Measurements from ENCODE around the gene DHRS1.

DHRS1 gene

DNA sequence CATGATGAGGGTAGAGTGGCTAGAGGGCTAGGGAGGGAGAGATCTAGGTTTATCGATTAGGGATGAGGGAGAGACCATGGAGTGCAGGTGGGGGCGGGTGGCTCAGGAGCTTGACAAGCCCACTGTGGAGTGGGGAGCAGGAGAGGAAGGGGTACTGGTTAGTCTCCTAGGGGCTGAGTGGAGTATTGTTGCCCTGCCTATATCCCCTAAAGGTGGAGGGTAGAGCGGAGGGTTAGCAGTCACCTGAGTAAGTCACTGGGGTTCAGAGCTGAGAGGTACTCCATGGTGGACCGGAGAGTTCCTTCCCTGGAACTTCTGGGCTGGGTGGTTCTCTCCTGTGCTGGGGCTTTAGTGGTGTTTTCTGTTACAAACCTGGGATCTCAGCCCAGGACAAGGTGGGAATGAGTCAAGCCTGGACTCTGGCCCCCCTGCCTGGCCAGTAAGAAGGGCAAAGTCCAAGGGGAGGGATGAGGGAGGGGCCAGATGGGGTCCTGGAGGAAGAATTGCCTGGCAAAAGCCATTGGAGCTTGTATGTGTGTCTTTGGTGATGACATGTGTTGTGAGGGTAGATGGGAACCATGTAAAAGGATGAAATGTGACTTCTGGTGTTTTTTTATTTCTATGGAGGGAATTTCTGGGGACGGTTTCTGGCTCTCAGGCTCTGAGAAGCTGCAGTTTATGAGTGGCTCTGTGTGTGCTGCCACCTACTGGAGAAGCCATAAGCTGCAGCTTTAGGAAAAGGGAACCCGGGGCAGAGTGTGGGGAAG lies 8.2 kb upstream of the DHRS1 start, which contains the start of gene CIDEB:
TSS of gene CIDEB (minus strand) at position 403 of the 767 bp plus-strand sequence. CDS start at position 284, 119 bp downstream.
- ATAC-seq: no peak
- H3K4me1 Mint-ChIP-seq: peaks cover 53% of the 10 kb centered on the region
- H3K4me3 Mint-ChIP-seq: peak within 1 kb of the TSS; percentile 13

DNA sequence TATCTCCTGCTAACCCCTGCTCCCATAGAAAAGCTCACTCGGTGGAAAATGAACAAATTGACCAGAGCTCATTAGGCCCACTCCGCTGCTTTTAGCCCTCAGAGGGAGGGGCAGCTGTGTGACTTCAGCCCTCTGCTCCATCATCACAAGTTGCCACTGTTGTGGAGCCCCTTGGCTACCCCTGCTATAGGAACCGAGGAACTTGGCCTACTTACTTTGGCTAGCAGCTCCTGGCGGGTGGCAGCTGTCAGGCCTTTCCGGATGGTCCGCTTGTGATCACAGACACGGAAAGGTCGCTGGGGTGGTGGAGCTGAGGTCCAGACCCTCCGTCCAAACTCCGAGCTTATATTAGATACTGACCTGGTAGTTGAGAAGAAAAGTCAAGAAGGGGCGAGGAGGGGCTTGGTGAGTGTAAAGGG lies 7.6 kb upstream of the DHRS1 start:
- H3K4me3 Mint-ChIP-seq: no peak overlapping the region
- no peak for DNase-seq (ENCODE audit: low spot score in 2 of 2)
- H3K36me3 Mint-ChIP-seq: peaks cover 77% of the 10 kb centered on the region
- H3K4me1 Mint-ChIP-seq: peaks cover 49% of the 10 kb centered on the region
- no peak for ATAC-seq
- H3K9me3 Mint-ChIP-seq: no peaks in the 10 kb centered on the region
- H3K27ac Mint-ChIP-seq: peak overlapping the region; percentile 69

More for the DNA sequence above, 8.2 kb upstream of the DHRS1 start, which contains the start of gene CIDEB:
- Mint-ChIP-seq H3K9me3 (no peaks in the 10 kb centered on the region), H3K27ac (peak within 1 kb of the TSS; percentile 84), H3K36me3 (peaks cover 75% of the 10 kb centered on the region)
- DNase-seq (ENCODE audit: low spot score in 2 of 2): peak in 1 of 2 donors; percentile 76

DNA sequence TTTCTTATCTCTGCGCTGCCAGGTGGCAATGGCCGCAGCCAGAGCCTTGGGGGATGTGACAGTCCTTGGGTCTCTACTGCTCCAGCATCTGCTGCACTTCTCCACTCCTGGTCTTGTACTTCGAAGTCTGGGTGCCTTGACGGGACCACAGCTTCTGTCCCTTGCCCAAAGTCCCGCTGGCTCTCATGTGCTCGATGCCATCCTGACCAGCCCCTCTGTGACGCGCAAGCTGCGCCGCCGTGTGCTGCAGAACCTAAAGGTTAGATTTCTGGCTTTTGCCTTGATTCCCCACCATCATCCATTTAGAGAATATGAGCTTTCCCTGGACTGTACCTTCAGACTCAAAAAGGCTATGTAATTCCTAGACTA lies 4.4 kb upstream of the DHRS1 start:
- Mint-ChIP-seq H3K4me1 (peaks cover 48% of the 10 kb centered on the region), H3K9me3 (no peaks in the 10 kb centered on the region), H3K27ac (no peak overlapping the region), H3K4me3 (no peak overlapping the region), H3K36me3 (peaks cover 92% of the 10 kb centered on the region)
- ATAC-seq: no peak
- no peak for DNase-seq (ENCODE audit: low spot score in 2 of 2)

DNA sequence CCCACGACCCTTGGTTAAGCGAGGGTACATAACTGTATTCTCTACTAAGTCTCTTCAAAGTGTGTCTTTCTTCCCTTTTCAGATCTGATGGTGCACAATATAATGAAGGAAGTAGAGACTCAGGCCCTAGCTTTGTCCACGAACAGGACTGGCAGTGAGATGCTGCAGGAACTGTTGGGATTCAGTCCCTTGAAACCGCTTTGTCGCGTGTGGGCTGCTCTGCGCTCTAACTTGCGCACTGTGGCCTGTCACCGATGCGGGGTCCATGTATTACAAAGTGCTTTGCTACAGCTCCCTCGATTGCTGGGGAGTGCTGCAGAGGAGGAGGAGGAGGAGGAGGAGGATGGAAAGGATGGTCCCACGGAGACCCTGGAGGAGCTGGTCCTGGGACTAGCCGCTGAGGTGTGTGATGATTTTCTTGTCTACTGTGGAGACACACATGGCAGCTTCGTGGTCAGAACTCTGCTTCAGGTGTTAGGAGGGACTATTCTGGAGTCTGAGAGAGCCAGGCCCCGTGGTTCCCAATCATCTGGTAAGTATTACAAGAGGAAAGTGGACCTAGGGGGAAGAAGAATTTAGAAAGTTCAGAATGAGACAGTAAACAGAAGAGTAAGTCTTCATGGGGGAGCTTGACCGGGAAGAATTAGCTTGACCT lies 873 bp upstream of the DHRS1 start:
- DNase-seq (ENCODE audit: low spot score in 2 of 2) (no peak), ATAC-seq (no peak)
- Mint-ChIP-seq H3K4me3 (peak overlapping the region; percentile 87), H3K4me1 (peaks cover 59% of the 10 kb centered on the region), H3K36me3 (peaks cover 76% of the 10 kb centered on the region), H3K9me3 (no peaks in the 10 kb centered on the region), H3K27ac (peak overlapping the region; percentile 91)

DNA sequence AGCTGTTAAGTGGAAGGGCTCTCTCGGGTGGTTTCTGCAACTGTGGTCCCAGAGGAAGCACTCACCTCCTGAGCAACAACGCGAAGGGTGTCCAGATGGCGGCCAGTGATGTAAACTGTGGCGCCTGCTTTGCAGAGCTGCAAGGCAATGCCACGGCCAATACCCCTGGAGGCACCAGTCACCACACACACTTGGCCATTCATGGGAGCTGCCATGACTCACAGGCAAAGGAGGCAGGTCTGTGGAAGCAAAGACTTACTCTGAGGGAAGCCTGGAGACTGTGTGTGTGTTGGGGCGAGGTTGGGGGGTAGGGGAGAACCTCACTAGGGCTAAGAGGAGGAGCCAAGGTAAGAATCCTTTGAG lies 707 bp downstream of the DHRS1 start:
- DNase-seq (ENCODE audit: low spot score in 2 of 2) (no peak), ATAC-seq (peak; percentile 9)
- peak overlapping the region; percentile 91 for H3K27ac Mint-ChIP-seq

DNA sequence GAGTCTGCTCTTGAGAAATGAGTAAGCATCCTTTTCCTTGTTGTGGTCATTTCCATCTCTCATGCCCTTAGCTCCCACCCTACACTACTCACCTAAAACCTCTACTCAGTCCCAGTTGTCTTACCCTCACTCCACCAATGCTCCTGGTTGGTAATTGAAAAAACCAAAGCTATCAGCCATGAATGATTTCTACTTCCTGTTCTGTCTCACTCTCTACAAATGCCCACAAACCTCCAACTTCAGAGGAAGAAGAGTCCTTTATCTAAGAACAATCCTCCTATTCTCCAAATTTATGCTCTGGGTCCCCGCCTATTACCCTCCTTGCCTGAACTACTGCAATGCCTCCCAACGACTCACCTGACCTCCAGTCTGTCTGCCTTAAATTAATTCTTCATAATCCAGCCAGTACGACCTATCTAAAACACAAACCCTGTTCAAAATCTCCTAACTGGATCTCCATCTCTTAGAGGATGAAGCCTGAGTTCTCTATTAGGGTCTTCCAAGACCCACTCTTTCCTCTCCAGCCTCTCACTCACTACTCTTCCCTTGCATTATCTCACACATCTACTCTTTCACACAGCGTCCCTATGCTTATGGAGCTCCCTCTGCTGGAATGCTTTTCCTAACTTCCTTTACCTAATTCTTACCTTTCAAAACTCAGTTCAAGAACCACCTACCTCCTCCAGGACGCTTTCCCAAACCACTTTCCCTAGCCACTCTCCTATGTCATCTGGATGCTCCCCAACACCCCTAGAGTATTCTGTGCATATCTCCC lies 2.2 kb downstream of the DHRS1 start:
- H3K4me1 Mint-ChIP-seq: peaks cover 53% of the 10 kb centered on the region
- H3K4me3 Mint-ChIP-seq: peak overlapping the region; percentile 2
- ATAC-seq (peak; percentile 40), DNase-seq (ENCODE audit: low spot score in 2 of 2) (no peak)
- H3K9me3 Mint-ChIP-seq: no peaks in the 10 kb centered on the region
- peaks cover 66% of the 10 kb centered on the region for H3K36me3 Mint-ChIP-seq
- peak overlapping the region; percentile 43 for H3K27ac Mint-ChIP-seq

More for the DNA sequence above, 707 bp downstream of the DHRS1 start:
- H3K9me3 Mint-ChIP-seq: no peaks in the 10 kb centered on the region
- H3K4me1 Mint-ChIP-seq: peaks cover 53% of the 10 kb centered on the region
- H3K4me3 Mint-ChIP-seq: peak overlapping the region; percentile 87
- peaks cover 75% of the 10 kb centered on the region for H3K36me3 Mint-ChIP-seq

DNA sequence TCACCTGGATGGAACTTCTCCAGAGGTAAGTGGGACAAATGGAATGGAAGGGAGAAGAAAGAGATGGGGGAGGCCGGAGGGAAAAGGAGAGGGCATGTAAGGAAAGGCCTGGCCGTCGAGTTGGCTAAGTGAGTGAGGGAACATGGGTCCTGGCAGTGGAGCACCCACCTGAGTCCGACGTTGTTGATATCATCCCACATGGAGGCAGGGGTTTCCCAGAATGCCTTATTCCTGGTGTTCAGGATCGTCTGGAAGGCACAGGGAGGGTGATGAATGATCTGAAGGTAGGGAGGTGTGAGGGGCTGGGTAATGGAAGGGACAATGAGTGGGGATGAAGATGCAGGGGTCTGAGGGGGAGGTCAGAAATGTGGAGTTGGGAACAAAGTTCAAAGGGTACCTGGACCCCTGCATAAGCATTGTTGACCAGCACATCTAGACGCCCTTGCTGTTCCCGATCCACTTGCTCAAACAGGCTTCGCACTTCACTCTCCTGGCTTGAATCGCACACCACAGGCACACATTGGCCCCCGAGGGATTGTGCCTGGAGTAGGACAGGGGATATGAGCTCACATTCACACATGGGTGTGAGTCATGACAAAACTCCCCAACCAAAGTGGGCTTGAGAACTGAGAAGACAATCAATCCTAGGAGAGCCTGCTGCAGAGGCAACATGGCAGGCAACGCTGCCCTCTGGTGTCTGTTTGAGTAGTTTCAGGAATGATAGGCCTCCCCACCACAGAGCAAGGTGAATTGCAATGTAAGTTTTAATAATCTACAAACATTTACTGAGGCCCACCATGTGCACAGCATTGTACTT lies 3.0 kb downstream of the DHRS1 start:
- peaks cover 50% of the 10 kb centered on the region for H3K4me1 Mint-ChIP-seq
- DNase-seq (ENCODE audit: low spot score in 2 of 2): peak; percentile 42 to 76
- H3K9me3 Mint-ChIP-seq: no peaks in the 10 kb centered on the region
- H3K27ac Mint-ChIP-seq: peak overlapping the region; percentile 43
- peaks cover 66% of the 10 kb centered on the region for H3K36me3 Mint-ChIP-seq
- peak overlapping the region; percentile 10 for H3K4me3 Mint-ChIP-seq
- peak; percentile 89 for ATAC-seq

DNA sequence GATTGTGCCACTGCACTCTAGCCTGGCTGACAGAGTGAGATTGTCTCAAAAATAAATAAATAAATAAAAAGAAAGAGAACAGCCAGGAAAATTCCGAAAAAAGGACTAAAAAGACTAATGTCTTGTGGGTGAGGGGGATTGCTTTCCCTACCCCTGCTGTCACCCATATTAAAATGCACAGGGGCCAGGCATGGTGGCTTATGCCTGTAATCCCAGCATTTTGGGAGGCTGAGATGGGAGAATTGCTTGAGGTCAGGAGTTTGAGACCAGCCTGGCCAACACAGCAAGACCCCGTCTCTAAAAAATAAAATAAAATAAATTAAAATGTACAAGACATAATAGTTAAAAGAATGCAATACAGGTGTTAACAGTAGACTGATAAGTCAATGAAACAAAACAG lies 6.1 kb downstream of the DHRS1 start:
- no peaks in the 10 kb centered on the region for H3K9me3 Mint-ChIP-seq
- DNase-seq (ENCODE audit: low spot score in 2 of 2) (no peak), ATAC-seq (no peak)
- no peak overlapping the region for H3K4me3 Mint-ChIP-seq
- peaks cover 48% of the 10 kb centered on the region for H3K4me1 Mint-ChIP-seq
- peaks cover 65% of the 10 kb centered on the region for H3K36me3 Mint-ChIP-seq
- no peak overlapping the region for H3K27ac Mint-ChIP-seq

DNA sequence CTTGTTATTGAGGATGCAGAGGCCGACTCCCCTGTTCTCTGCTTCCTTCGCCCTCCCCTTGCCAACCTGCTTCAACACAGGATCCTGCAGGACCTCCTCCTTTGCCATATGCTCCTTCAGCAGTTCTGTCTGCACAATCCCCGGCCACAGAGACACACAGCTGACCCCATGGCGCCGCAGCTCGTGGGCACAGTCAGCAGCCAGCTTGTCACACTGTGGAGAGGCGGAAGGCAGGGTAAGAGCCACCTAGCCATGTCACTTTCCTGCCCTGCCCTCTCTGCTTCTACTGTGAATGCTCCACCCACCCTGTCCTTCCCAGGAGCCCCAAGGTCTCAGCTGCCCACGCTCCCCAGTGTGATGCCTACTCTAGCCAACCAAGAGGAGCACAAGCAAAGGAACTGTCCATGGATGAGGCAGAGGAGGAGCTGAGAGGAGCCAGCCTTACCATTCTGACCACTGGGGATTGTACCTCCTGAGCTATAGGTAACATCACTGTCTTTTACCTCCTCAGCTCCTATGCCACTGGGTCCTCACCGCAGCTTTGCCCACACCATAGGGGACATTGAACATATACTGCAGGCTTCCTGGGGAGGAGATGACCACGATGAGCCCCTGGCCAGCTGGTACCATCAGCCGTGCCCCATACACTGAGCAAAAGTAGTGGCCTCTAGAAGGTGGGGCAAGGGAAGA lies 7.3 kb downstream of the DHRS1 start:
- peaks cover 65% of the 10 kb centered on the region for H3K36me3 Mint-ChIP-seq
- H3K27ac Mint-ChIP-seq: peak overlapping the region; percentile 60
- H3K9me3 Mint-ChIP-seq: no peaks in the 10 kb centered on the region
- DNase-seq (ENCODE audit: low spot score in 2 of 2) (no peak), ATAC-seq (no peak)
- H3K4me3 Mint-ChIP-seq: no peak overlapping the region
- peaks cover 40% of the 10 kb centered on the region for H3K4me1 Mint-ChIP-seq

DNA sequence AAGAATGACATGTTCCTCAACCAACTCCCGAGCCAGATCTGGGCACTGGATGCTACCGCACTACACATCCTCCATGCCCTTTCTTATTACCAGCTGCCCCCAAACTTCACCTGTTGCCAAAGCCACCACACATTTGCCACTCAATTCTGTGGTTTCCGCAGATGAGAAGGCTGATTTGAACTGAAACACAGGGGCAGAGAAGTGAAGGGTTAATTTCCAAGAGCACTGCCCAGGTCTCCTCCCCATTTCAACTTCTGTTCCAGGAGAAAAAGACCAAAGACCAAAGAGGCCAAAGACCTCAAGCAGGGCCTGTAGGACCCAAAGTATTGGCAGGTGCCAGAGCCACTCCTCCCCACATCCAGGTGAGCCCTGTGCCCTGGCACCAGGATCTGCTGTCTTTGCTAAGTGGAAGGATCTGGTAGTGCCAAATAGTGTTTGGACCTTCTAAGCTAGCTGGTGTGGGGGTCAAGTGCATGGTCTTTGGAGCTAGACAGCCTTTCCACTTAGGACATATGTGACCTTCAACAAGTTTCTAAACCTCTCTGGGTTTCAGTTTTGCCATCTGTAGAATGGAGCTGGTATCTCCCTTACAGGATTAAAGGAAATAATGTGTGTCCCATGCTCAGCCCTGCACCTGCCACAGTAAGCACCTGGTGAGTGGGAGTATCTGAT lies 8.0 kb downstream of the DHRS1 start:
- Mint-ChIP-seq H3K9me3 (no peaks in the 10 kb centered on the region), H3K27ac (no peak overlapping the region), H3K4me3 (no peak overlapping the region), H3K4me1 (peaks cover 34% of the 10 kb centered on the region), H3K36me3 (peaks cover 60% of the 10 kb centered on the region)
- ATAC-seq (no peak), DNase-seq (ENCODE audit: low spot score in 2 of 2) (no peak)

DNA sequence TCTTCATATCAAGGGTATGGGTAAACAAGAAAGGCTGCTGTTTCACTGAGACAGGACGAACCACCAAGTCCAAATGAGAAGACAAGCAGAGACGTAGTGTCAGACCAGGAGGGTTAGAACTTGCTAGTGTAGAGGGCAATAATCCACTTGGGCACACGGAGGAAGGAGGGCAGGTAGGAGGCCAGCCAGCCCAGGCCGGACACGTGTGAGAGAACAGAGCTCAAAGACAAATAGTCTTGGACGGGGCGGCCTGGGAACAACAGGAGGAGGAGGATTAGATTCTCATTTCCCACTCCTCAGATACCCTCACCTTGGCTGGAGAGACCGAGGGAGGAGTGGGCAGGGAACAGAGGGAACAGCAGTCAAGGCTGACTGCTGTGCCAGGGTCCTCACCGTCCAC lies 8.8 kb downstream of the DHRS1 start:
- no peak for DNase-seq (ENCODE audit: low spot score in 2 of 2)
- no peak for ATAC-seq
- Mint-ChIP-seq H3K36me3 (peaks cover 51% of the 10 kb centered on the region), H3K27ac (no peak overlapping the region), H3K4me3 (no peak overlapping the region), H3K4me1 (peaks cover 29% of the 10 kb centered on the region), H3K9me3 (no peaks in the 10 kb centered on the region)

DNA sequence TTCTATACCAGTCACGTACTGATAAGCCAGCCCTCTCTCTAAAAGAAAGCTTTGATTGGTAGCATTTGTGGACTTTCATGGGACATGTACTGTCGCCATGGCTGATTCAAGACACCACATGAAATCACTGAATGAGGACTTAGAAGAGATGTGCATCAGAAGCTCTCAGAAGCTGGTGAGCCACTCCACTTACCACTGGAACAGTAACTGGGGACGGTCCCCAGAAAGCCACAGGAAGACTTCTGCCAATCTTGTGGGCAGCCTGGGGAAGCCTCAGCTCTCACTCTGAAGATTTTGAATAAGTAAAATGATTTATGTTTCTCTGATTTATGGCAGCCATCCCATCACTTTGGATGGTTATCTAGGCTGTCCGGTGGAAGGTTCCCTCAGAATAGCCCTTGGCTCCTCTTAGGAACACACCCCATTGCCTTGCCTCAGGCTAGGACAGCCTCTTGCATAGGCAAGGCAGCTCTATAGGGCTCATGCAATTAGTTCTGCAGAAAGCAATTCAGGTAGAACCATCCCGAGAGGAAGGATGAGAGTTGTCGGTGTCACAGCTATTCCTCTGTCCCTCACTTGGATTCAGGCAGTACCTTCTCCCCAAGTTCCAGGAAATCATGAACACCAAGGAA lies 9.8 kb downstream of the DHRS1 start:
- H3K27ac Mint-ChIP-seq: no peak overlapping the region
- no peaks in the 10 kb centered on the region for H3K9me3 Mint-ChIP-seq
- DNase-seq (ENCODE audit: low spot score in 2 of 2) (peak; percentile 14 to 68), ATAC-seq (peak; percentile 99)
- H3K36me3 Mint-ChIP-seq: peaks cover 42% of the 10 kb centered on the region
- H3K4me3 Mint-ChIP-seq: no peak overlapping the region
- peaks cover 28% of the 10 kb centered on the region for H3K4me1 Mint-ChIP-seq

DNA sequence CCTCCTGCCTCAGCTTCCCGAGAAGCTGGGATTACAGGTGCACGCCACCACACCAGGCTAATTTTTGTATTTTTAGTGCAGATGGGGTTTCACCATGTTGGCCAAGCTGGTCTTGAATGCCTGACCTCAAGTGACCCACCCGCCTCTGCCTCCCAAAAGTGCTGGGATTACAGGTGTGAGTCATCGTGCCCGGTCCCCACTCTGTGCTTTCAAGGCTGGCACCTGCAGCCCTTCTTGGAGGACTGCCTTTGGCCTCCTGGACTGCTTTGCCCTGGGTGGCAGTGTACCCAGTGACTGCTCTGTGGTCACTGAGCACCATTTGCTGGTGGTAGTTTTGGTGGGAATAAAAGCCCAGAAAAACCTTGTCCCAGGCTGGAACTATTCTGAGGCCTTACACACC lies 12.6 kb downstream of the DHRS1 start:
- no peak overlapping the region for H3K4me3 Mint-ChIP-seq
- no peaks in the 10 kb centered on the region for H3K9me3 Mint-ChIP-seq
- peaks cover 24% of the 10 kb centered on the region for H3K36me3 Mint-ChIP-seq
- ATAC-seq (no peak), DNase-seq (ENCODE audit: low spot score in 2 of 2) (no peak)
- no peak overlapping the region for H3K27ac Mint-ChIP-seq
- peaks cover 24% of the 10 kb centered on the region for H3K4me1 Mint-ChIP-seq
